T-helper 1 cell treated with Interleukin-12 subunit alpha and Interleukin-12 subunit beta and Interleukin-4 antibody, amounts not matched to agents 30 μg/mL and 1 μg/mL, for 36 hours (primary cell): ENCODE measurements around the gene GNPTG.
A peak's percentile ranks its signal among the peaks of the same experiment; 100 is the strongest.

Experiments
- H3K27ac Mint-ChIP-seq: one replicate; pipeline ENCODE4 v1.8.0; 2021; ENCODE audit warnings: mild to moderate bottlenecking, mixed read lengths
- H3K27me3 Mint-ChIP-seq: one replicate; pipeline ENCODE4 v1.8.0; 2021; ENCODE audit warnings: low read depth, mixed read lengths
- H3K36me3 Mint-ChIP-seq: one replicate; pipeline ENCODE4 v1.8.0; 2021; ENCODE audit warnings: low read depth, mixed read lengths
- H3K4me1 Mint-ChIP-seq: one replicate; pipeline ENCODE4 v1.8.0; 2021; ENCODE audit warnings: low read depth, mixed read lengths
- H3K4me3 Mint-ChIP-seq: one replicate; pipeline ENCODE4 v1.8.0; 2021; ENCODE audit warnings: mild to moderate bottlenecking, moderate library complexity, mixed read lengths
- H3K9me3 Mint-ChIP-seq: one replicate; pipeline ENCODE4 v1.8.0; 2021; ENCODE audit warnings: mixed read lengths

The GNPTG gene

DNA sequence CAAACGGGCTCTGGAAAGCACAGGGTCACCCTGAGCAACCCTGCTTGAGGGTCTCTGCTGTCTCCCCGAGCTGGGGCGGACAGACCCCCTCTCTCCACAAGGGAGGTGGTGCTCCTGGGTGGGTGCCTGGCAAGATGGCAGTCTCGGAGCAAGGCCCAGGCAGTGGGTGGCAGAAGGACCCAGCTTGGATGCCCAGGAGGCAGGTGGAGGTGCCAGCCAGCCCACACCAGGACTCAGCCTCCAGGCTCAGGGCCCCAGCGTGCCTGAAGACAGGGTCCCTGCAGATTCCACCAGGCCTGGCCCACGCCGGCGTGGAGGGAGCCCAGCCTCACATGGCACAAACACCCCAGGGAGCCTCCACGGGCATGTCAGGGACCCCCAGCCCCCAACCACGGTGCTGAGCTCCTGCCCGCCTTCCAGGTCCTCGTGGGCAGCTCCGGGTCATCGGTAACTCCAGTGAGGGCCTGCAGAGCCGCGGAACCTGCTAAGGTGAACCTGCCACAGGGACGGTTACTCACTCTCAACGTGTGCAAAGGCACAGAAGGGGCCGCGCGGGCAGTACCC, 42.0 kb downstream of the GNPTG start:
- Mint-ChIP-seq H3K9me3 (no peaks in the 10 kb centered on the region), H3K4me1 (no peaks in the 10 kb centered on the region), H3K36me3 (peaks cover 10% of the 10 kb centered on the region), H3K27me3 (no peaks in the 10 kb centered on the region), H3K4me3 (no peak overlapping the region), H3K27ac (no peak overlapping the region)

DNA sequence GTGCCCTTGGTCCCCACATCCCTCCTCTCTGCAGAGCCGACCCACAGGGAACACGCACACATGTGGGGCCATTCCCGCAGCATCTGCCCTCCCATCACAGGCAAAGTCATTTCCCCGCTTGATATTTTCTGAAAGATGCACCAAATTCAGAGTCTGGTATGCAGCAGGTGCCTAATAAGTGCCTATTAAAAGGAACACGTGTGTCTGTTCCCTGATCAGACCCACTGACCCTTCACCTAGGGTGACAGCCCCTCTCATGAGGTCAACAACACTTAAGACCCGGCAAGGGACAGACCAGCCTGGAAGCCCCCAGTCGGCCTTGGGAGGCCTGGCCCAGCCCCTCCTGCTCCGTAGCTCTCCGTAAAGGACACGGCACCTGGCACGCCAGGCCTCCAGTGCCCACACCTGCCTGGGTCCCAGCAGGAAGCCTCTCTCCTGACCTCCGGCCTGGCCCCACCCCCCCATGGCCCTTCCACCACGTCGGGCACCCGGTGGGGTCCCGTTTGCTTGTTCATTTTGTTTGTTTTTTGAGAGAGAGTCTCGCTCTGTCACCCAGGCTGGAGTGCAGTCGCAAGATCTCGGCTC, 42.7 kb downstream of the GNPTG start:
- no peaks in the 10 kb centered on the region for H3K27me3 Mint-ChIP-seq
- no peaks in the 10 kb centered on the region for H3K9me3 Mint-ChIP-seq
- no peaks in the 10 kb centered on the region for H3K4me1 Mint-ChIP-seq
- peaks cover 10% of the 10 kb centered on the region for H3K36me3 Mint-ChIP-seq
- H3K27ac Mint-ChIP-seq, result no peak overlapping the region
- H3K4me3 Mint-ChIP-seq, result no peak overlapping the region

DNA sequence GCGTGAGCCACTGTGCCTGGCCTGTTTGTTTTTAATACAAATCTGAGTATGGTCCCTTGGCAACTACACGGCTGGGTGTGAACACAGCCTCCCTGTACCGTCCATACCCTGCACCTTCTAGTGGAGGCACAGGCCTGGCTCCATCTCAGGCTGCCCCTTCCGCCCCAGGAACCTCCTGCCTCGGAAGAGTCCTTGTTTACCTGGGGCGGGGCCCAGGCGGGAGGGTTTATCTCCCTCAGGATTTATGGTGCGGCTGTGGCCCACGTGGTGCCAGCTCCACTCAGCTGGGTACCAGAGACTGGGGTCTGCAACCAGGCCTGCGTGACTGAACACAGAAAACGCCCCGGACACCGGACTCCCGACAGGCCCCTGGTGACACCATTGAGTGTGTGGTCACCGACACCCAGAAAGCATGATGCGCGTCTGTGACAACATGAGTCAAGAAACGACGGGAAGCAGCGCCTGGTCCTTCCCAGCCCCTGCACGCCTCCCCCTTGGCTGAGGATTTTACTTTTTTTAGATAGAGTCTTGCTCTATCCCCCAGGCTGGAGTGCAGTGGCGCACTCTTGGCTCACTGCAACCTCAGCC, 43.8 kb downstream of the GNPTG start:
- Mint-ChIP-seq H3K27ac (no peak overlapping the region), H3K4me1 (no peaks in the 10 kb centered on the region), H3K27me3 (no peaks in the 10 kb centered on the region), H3K4me3 (no peak overlapping the region), H3K9me3 (no peaks in the 10 kb centered on the region), H3K36me3 (peaks cover 6% of the 10 kb centered on the region)

DNA sequence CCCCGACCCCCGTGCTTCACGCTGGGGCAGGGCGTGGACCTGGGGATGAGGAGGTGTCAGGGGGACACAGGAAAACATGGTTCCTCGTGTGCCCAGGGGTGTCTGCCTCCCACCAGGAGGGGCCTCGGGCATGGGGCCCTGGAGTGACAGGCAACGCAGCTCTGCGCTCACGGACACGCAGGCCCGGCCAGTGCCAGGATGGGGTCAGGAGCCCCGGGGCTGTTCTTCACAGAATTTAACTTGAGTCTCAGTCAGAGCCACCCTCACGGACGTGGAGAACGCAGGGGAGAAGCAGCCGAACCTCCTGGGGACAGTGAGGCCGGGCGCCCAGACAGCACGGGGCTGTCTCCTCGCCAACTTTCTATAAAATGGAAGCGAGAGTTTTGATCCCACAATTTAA, 46.0 kb downstream of the GNPTG start:
- peaks cover 7% of the 10 kb centered on the region for H3K36me3 Mint-ChIP-seq
- no peak overlapping the region for H3K4me3 Mint-ChIP-seq
- H3K4me1 Mint-ChIP-seq, result no peaks in the 10 kb centered on the region
- H3K27me3 Mint-ChIP-seq, result no peaks in the 10 kb centered on the region
- no peak overlapping the region for H3K27ac Mint-ChIP-seq
- no peaks in the 10 kb centered on the region for H3K9me3 Mint-ChIP-seq

DNA sequence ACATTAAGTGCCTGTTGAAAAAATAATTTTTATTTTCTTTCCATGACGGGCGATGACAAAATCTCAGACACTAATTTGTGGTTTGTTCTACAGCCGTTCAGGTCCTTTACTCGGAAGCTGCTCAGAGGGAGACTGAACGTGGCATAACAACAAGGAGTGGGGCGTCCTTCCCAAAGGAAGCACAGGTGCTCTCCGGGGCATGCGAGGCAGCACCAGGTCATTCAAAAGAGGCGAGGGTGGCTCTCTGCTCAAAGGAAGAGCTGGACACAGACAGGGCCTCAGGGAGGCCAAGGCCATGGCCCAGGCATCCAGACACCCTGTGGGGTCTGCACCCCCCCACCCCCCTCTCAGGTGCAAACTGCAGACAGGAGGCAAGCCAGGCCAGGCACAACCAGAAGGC, 46.6 kb downstream of the GNPTG start:
- Mint-ChIP-seq H3K9me3 (no peaks in the 10 kb centered on the region), H3K4me3 (no peak overlapping the region), H3K27me3 (no peaks in the 10 kb centered on the region), H3K36me3 (peaks cover 7% of the 10 kb centered on the region), H3K4me1 (no peaks in the 10 kb centered on the region), H3K27ac (no peak overlapping the region)

DNA sequence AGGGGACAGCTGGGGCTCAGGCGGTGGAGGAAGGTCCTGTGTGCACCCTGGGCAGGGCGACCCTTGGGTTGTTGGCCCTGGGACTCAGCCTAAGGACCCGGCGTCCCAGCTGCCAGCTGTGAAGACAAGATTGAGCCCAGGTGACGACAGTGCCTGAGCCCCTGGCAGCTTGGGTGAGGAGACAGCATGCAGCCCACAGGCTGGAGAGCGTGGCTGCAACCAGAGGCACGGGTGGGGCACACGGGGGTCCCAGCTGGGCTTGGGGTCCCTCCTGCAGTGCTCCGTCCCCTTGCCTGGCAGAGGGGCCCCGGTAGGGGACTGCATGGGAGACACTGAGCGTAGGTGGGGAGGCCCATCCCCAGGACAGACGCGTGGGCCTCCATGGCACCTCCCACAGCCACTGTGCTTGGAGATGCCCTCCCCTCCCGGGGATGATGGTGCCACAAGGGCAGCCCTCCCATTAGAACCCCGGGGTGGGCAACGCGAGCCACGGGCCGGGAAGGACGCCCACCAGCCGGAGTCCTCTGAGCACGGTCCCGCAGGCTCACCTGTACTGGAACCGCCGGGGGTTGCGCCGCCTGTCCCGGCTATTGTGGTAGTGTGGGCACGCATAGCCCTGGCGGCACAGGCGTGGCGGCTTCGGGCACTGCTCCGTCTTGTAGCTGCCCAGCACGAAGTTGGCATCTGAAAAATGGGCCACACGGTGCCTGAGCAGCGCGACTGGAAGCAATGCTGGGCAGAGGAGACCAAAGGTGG, 47.3 kb downstream of the GNPTG start:
- Mint-ChIP-seq H3K27me3 (no peaks in the 10 kb centered on the region), H3K4me1 (no peaks in the 10 kb centered on the region), H3K36me3 (peaks cover 7% of the 10 kb centered on the region), H3K27ac (no peak overlapping the region), H3K9me3 (no peaks in the 10 kb centered on the region), H3K4me3 (no peak overlapping the region)

DNA sequence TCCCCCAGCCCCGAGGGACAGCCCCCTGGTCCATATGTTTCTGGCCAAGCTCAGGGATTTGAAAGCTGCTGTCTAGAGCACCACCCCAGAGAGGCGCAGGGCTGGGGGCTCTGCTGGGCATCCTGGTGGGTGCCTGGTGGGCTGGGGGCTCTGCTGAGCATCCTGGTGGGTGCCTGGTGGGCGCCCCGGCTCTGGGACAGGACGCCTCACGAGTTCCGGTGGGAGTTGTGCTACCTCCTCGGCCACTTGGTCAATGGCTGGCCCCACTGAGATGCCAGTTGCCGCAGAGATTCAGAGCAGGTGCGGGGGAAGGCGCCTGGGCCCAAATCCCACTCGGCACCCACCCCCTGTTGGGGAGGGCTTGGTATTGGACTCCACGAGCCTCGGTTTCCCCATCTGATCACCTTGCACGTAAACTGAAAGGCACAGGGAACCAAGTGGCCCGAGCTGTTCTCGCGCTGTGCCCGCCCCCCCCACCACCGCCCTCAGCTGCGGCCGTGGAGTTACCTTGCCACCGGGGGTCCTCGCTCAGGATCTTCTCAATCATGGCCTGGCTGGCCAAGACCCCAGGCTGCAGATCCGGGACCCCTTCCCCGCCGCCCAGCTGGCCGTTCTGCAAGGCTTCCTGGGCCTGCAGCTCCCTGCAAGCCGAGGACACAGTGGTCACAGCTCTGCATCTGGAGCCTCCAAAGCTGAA, 49.5 kb downstream of the GNPTG start:
- no peak overlapping the region for H3K4me3 Mint-ChIP-seq
- no peaks in the 10 kb centered on the region for H3K27me3 Mint-ChIP-seq
- no peaks in the 10 kb centered on the region for H3K9me3 Mint-ChIP-seq
- no peak overlapping the region for H3K27ac Mint-ChIP-seq
- H3K36me3 Mint-ChIP-seq, result peaks cover 7% of the 10 kb centered on the region
- H3K4me1 Mint-ChIP-seq, result no peaks in the 10 kb centered on the region

DNA sequence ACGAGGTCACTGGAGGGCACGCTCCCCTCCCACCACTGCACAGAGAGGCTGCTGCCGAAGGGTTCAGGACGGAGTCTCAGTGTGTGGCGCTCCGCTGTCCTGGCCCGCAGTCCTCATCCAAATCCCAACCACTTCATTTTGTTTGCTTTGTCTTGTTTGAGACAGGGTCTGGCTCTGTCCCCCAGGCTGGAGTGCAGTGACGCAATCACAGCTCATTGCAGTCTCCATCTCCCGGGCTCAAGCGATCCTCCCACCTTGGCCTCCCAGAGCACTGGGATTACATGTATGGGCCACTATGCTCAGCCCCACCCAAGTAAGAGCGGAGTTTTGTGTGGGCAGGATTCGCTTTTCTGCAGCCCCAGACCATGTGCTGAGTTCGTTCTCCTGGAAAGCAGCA, 50.0 kb downstream of the GNPTG start:
- H3K36me3 Mint-ChIP-seq, result peaks cover 7% of the 10 kb centered on the region

DNA sequence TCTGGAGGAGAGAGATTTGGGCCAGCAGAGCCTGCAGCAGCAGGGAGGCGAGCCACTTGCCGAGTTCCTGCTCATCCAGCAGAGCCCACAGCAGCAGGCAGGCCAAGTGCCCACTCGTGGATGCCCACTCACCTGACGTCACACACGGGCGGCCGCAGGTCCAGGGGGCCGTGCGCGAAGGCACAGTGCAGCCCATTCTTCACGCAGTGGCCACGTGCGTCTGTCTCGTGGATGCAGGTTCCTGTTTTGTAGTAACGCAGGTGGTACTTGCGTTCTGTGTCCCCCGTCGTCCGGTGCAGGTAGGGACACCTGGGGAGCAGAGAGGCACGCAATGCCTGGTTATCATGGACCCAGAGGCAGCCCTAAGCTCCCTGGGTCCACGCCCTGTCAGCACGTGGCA, 51.3 kb downstream of the GNPTG start:
- Mint-ChIP-seq H3K9me3 (no peaks in the 10 kb centered on the region), H3K27me3 (no peaks in the 10 kb centered on the region), H3K36me3 (peaks cover 7% of the 10 kb centered on the region), H3K4me3 (no peak overlapping the region), H3K27ac (no peak overlapping the region), H3K4me1 (no peaks in the 10 kb centered on the region)

More for the DNA sequence above, 50.0 kb downstream of the GNPTG start:
- no peaks in the 10 kb centered on the region for H3K4me1 Mint-ChIP-seq
- no peak overlapping the region for H3K4me3 Mint-ChIP-seq
- H3K27ac Mint-ChIP-seq, result no peak overlapping the region
- no peaks in the 10 kb centered on the region for H3K9me3 Mint-ChIP-seq
- no peaks in the 10 kb centered on the region for H3K27me3 Mint-ChIP-seq

DNA sequence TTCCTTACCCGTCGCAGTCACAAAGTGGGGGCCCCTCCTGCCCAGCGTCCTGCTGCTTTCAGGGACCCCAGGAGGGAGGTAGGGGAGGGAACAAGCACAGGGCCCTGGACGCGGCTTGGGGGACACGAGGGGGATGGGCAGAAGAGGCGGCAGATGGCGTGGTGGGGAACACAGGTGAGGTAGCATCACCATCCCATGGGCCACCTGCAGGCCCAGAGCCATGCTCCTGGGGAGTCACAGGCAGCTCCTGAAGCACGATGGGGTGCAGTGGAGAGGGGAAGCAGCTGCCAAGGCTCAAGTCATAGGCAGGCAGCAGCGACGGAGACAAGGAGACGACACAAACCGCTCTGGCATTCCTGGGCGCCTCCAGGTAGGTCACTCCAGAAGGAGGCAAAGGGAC, 52.0 kb downstream of the GNPTG start:
- Mint-ChIP-seq H3K4me3 (no peak overlapping the region), H3K27ac (no peak overlapping the region), H3K36me3 (peaks cover 7% of the 10 kb centered on the region), H3K27me3 (no peaks in the 10 kb centered on the region), H3K4me1 (no peaks in the 10 kb centered on the region), H3K9me3 (no peaks in the 10 kb centered on the region)

DNA sequence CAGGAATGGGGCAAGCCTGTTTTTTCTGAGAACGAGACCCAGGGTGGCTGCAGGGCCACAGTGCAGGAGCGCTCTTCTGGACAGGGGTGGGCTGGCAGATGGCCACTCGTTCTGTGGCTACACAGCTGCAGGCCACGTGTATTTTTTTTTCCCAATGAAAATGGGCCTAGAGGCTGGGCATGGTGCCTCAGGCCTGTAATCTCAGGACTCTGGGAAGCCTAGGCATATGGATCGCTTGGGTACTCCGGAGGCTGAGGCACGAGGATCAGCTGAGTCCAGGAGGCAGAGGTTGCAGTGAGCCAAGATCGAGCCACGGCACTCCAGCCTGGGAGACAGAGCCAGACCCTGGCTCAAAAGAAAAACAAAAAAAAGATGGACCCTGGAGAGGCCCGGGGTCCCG, 56.0 kb downstream of the GNPTG start:
- Mint-ChIP-seq H3K4me3 (peak overlapping the region; percentile 44), H3K36me3 (peaks cover 3% of the 10 kb centered on the region), H3K27me3 (no peaks in the 10 kb centered on the region), H3K9me3 (no peaks in the 10 kb centered on the region), H3K27ac (no peak overlapping the region), H3K4me1 (peaks cover 5% of the 10 kb centered on the region)

DNA sequence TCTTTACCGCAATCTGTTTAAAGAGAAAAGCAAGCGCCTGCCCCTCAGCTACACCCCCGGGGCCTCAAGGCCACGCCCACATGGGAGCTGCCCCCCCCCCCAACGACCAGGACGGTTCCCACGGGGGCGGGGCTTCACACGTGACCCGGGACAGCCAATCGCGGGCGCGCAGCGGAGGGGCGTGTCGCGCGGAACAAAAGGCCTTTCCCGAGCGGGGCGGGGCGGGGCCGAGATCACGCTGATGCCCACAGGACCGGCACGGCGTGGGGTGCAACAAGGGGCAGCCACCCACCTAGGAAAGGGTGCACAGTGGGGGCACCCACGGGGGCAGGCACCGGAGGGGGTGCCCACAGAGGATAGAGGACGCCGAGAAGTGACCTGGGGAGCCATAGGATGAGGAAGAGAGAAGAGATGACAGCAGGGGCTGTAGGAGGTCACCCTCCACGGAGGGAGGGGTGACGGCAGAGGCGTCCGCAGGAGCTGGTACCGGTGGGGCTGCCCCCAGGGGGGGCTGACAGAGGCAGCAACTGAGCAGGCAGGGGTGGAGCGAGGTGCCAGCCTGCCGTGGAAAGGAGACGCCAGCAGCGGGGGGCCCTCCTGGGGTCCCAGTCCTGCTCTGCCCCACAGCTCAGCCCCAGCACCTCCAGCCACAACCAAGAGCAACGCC, 56.6 kb downstream of the GNPTG start:
- Mint-ChIP-seq H3K27ac (peak overlapping the region; percentile 31), H3K27me3 (no peaks in the 10 kb centered on the region), H3K4me3 (peak overlapping the region; percentile 40), H3K9me3 (no peaks in the 10 kb centered on the region), H3K4me1 (peaks cover 5% of the 10 kb centered on the region), H3K36me3 (peaks cover 3% of the 10 kb centered on the region)

DNA sequence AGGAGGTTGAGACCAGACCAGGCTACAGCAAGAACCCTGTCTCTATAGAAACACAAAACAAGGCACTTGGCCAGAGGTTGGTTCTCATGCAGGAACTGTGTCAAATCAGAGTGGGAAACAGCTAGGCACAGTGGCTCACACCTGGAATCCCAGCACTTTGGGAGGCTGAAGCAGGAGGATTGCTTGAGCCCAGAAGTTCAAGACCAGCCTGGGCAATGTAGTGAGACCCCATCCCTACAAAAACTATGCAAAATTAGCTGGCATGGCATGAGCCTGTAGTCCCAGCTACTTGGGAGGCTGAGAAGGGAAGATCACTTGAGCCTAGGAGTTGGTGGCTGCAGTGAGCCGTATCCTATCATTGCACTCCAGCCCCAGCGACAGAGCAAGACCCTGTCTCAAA, 61.1 kb downstream of the GNPTG start:
- Mint-ChIP-seq H3K27me3 (no peaks in the 10 kb centered on the region), H3K27ac (no peak overlapping the region), H3K4me3 (peak overlapping the region; percentile 44), H3K9me3 (no peaks in the 10 kb centered on the region), H3K4me1 (peaks cover 7% of the 10 kb centered on the region), H3K36me3 (peaks cover 3% of the 10 kb centered on the region)
